Gastroesophageal sphincter (tissue), 3 donors: ENCODE measurements around the gene C1orf21.

Source experiments
- EP300 ChIP-seq: sonication (generic); formaldehyde crosslinking; IDR thresholded peaks from one replicate; pipeline ENCODE4 v1.6.1; 2017; ENCODE audit warnings: antibody characterized with exemption, mild to moderate bottlenecking
- POLR2A ChIP-seq, 2 donors: fragments of 450-650 bp; IDR thresholded peaks; one replicate each; pipeline ENCODE4 v1.6.1; 2017; ENCODE audit warnings: antibody characterized with exemption in 2 of 2, mild to moderate bottlenecking in 2 of 2, moderate library complexity in 1 of 2
- POLR2AphosphoS5 ChIP-seq: sonication (generic); formaldehyde crosslinking; IDR thresholded peaks from one replicate; pipeline ENCODE4 v1.6.1; 2017; ENCODE audit warnings: antibody characterized with exemption
- TF ChIP-seq, protein P1 (sequence below), 4 experiments: fragments of 200-600 bp in 2 of 4; fragments of 450-650 bp in 2 of 4; sonication (generic) in 1 of 4; IDR thresholded peaks; one replicate each; pipeline ENCODE4 v1.5.1; 2017 to 2019; ENCODE audit warnings: antibody characterized with exemption in 4 of 4, mild to moderate bottlenecking in 2 of 4, moderate library complexity in 2 of 4

DNA sequence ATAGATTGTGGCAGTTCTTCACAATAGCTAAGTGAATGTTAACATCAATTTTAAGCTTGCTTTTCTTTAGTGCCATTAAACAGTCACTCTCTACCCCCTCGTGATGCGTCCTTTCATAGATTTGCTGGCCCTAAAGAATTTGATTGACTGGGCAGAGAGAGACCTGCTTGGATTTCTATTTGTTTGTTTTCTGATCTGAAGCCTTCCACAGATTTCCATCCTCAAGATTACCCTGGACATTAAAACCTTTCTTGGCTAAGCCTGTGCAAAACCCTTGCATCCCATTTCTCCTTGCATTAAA, 17.8 kb downstream of the C1orf21 start:
- TF ChIP-seq POLR2AphosphoS5 (no peak), POLR2A (IDR thresholded peaks at IDR 0.05) (no peak), EP300 (no peak)
- TF ChIP-seq, protein P1, sequence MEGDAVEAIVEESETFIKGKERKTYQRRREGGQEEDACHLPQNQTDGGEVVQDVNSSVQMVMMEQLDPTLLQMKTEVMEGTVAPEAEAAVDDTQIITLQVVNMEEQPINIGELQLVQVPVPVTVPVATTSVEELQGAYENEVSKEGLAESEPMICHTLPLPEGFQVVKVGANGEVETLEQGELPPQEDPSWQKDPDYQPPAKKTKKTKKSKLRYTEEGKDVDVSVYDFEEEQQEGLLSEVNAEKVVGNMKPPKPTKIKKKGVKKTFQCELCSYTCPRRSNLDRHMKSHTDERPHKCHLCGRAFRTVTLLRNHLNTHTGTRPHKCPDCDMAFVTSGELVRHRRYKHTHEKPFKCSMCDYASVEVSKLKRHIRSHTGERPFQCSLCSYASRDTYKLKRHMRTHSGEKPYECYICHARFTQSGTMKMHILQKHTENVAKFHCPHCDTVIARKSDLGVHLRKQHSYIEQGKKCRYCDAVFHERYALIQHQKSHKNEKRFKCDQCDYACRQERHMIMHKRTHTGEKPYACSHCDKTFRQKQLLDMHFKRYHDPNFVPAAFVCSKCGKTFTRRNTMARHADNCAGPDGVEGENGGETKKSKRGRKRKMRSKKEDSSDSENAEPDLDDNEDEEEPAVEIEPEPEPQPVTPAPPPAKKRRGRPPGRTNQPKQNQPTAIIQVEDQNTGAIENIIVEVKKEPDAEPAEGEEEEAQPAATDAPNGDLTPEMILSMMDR (IDR thresholded peaks at IDR 0.05) = no peak
